Measurements from ENCODE around the gene MEGF11.

- TF ChIP-seq CTCF (IDR thresholded peaks at IDR 0.05), result no peak
- TF ChIP-seq POLR2A (IDR thresholded peaks at IDR 0.05), result no peak
Observed at GRCh38 chr15:66094331-66094730, 159.2 kb downstream of the MEGF11 start.

All from right lobe of liver (tissue), 4 donors.